Activated naive CD4-positive, alpha-beta T cell treated with anti-CD3 and anti-CD28 coated beads, Interleukin-2, amount 10 ng/mL, durations not matched to agents 7 days and 5 days (primary cell): Measurements from ENCODE around the gene AUNIP.

Experiments
- CTCF ChIA-PET: fragments of 350-600 bp; sonication (Branson Sonifier 250); formaldehyde crosslinking; loops from one replicate; lab custom pipeline; 2021; ENCODE audit warnings: antibody characterized with exemption; lab: Charles Lee
- DNase-seq: peaks from one replicate; pipeline ENCODE4 v3.0.0-alpha.2; 2020
- H3K27ac Mint-ChIP-seq: one replicate; pipeline ENCODE4 v1.8.0; 2021; ENCODE audit warnings: mild to moderate bottlenecking, moderate library complexity, mixed read lengths
- H3K27me3 Mint-ChIP-seq: one replicate; pipeline ENCODE4 v1.8.0; 2021; ENCODE audit warnings: mild to moderate bottlenecking, mixed read lengths
- H3K36me3 Mint-ChIP-seq: one replicate; pipeline ENCODE4 v1.8.0; 2021; ENCODE audit warnings: mixed read lengths
- H3K4me1 Mint-ChIP-seq: one replicate; pipeline ENCODE4 v1.8.0; 2021; ENCODE audit warnings: mixed read lengths
- H3K4me3 Mint-ChIP-seq: one replicate; pipeline ENCODE4 v1.8.0; 2021; ENCODE audit warnings: mild to moderate bottlenecking, moderate library complexity, mixed read lengths
- H3K9me3 Mint-ChIP-seq: one replicate; pipeline ENCODE4 v1.8.0; 2021; ENCODE audit warnings: mixed read lengths

The AUNIP gene

GRCh38 chr1:25898223-25899015 is 39.2 kb upstream of the AUNIP start:
- H3K4me1 Mint-ChIP-seq = peaks cover 53% of the 10 kb centered on the region
- no peaks in the 10 kb centered on the region for H3K9me3 Mint-ChIP-seq
- no peaks in the 10 kb centered on the region for H3K27me3 Mint-ChIP-seq
- H3K36me3 Mint-ChIP-seq = peaks cover 57% of the 10 kb centered on the region
- peak overlapping the region; percentile 80 for H3K27ac Mint-ChIP-seq
- H3K4me3 Mint-ChIP-seq = no peak overlapping the region
- CTCF ChIA-PET = interaction anchor here (11.8 kb wide), 1 partner anchor 97 kb away, joined by 213 read pairs; the partner anchor contains the start of gene PAFAH2
- DNase-seq = no peak

DNA sequence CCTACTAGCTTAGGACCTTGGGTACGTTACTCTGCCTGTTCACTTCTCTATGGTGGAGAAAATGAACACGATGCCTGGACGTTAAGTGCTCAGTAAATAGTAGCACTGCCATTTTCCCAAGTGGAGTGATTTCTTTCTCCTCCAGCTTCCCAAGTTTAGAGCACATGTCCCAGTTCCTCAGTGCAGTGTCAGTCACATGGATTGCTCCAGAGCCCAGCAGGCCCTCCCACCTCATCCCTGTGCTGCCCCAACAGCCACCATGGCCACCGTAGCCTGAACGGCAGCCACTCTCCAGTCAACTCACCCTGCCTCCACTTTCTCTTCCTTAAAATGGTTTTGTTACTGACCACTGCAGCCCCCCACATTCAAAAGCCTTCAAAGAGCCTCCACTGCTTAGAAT is 38.5 kb upstream of the AUNIP start:
- H3K36me3 Mint-ChIP-seq = peaks cover 52% of the 10 kb centered on the region
- no peaks in the 10 kb centered on the region for H3K27me3 Mint-ChIP-seq
- peaks cover 47% of the 10 kb centered on the region for H3K4me1 Mint-ChIP-seq
- CTCF ChIA-PET = interaction anchor here (11.8 kb wide), 1 partner anchor 98 kb away, joined by 213 read pairs; the partner anchor contains the start of gene PAFAH2
- DNase-seq = no peak
- H3K9me3 Mint-ChIP-seq = no peaks in the 10 kb centered on the region
- H3K4me3 Mint-ChIP-seq = no peak overlapping the region
- no peak overlapping the region for H3K27ac Mint-ChIP-seq

- Mint-ChIP-seq H3K4me3 (no peak overlapping the region), H3K36me3 (peaks cover 43% of the 10 kb centered on the region), H3K27me3 (no peaks in the 10 kb centered on the region), H3K27ac (peak overlapping the region; percentile 46), H3K4me1 (peaks cover 35% of the 10 kb centered on the region), H3K9me3 (no peaks in the 10 kb centered on the region)
- CTCF ChIA-PET = interaction anchor here (0.5 to 11.8 kb wide), 24 partner anchors 8 to 228 kb away, joined by 3 to 213 read pairs (median 4); partner anchors contain the start of genes MTFR1L, PAFAH2, PAQR7 and STMN1
- no peak for DNase-seq
These were observed 37.0 kb upstream of the AUNIP start for GRCh38 chr1:25896266-25896665.

DNA sequence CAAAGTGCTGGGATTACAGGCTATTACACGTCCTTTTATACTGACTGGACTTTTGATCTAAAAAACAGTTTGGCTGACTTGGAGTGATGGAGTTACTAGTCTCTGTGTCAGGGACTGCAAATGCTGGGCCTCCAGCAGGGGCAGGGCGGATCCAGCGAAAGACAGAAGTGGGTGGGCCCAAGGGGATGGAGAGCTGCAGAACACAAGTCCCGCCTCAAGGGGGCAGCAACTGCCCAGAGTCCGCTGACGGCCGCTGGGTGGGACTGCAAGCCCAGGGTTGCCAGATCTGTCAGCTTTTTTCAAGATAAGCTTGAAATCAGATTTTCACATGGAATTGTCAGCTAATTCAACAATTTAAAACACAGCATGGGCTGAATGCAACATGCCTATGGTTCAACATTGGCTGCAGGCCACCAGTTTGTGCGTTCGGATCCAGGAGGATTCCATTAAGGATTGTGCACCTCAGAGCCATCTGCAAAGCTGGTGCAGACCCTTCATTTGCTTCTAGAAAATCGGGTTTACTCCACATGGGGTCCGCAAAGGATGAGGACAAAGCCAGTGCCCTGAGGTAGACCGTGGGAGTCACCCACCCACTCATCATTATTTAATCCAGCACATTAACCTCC is 36.2 kb upstream of the AUNIP start:
- CTCF ChIA-PET = interaction anchor here (0.7 to 11.8 kb wide), 29 partner anchors 9 to 210 kb away, joined by 3 to 213 read pairs (median 4); partner anchors contain the start of genes MTFR1L, PAFAH2, PAQR7 and STMN1
- H3K4me1 Mint-ChIP-seq = peaks cover 28% of the 10 kb centered on the region
- no peaks in the 10 kb centered on the region for H3K9me3 Mint-ChIP-seq
- peak; percentile 93 for DNase-seq
- H3K36me3 Mint-ChIP-seq = peaks cover 35% of the 10 kb centered on the region
- no peak overlapping the region for H3K4me3 Mint-ChIP-seq
- H3K27ac Mint-ChIP-seq = peak overlapping the region; percentile 46
- no peaks in the 10 kb centered on the region for H3K27me3 Mint-ChIP-seq

GRCh38 chr1:25893116-25893515 is 33.9 kb upstream of the AUNIP start:
- Mint-ChIP-seq H3K4me1 (peaks cover 15% of the 10 kb centered on the region), H3K27ac (no peak overlapping the region), H3K4me3 (no peak overlapping the region), H3K9me3 (no peaks in the 10 kb centered on the region), H3K27me3 (no peaks in the 10 kb centered on the region), H3K36me3 (peaks cover 19% of the 10 kb centered on the region)
- no peak for DNase-seq
- CTCF ChIA-PET = interaction anchor here (1.0 to 11.8 kb wide), 4 partner anchors 96 to 516 kb away, joined by 3 to 213 read pairs (median 68); partner anchors contain the start of gene PAFAH2

GRCh38 chr1:25891606-25892005 is 32.3 kb upstream of the AUNIP start:
- H3K4me1 Mint-ChIP-seq = peaks cover 15% of the 10 kb centered on the region
- no peak overlapping the region for H3K27ac Mint-ChIP-seq
- H3K27me3 Mint-ChIP-seq = peaks cover 3% of the 10 kb centered on the region
- CTCF ChIA-PET = interaction anchor here (5.2 to 11.8 kb wide), 2 partner anchors 104 to 110 kb away, joined by 83 to 213 read pairs; partner anchors contain the start of gene PAFAH2
- DNase-seq = no peak
- H3K9me3 Mint-ChIP-seq = no peaks in the 10 kb centered on the region
- H3K36me3 Mint-ChIP-seq = peaks cover 13% of the 10 kb centered on the region
- H3K4me3 Mint-ChIP-seq = no peak overlapping the region

DNA sequence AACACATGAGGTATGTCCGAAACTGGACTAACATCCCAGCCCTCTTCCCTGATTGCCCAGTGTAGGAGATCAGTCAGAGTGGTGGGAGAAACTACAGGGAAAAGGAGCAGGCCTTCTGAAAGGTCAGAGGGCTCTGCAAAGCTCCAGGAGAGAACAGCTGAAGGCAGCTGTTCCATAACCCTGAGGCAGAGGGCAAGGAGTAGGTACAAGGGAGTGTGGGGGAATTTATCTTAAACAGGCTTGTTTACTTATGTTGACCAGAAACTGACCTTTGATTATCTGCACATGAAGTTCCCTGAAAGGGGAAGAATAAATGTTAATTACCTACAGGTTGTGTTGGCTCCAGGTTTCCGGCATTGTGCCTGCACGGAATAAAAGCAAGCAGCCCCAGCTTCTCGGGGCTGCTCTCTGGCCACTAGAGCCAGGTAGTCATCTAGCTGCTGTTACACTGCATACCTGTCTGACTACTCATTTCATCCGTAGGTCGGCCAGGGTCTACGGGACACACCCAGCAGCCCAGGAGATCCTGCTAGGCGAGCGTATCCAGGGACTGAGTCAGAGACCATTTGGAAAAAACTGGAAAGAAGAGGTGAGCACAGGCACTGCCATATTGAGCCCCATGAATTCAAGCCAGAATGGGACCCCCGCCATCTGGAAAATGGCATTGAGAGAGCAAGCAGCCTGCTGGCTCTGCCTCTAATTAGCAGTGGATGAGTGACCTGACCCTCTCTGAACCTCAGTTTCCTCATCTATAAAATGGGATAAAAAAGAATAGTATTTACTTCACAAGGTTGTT is 31.2 kb upstream of the AUNIP start:
- H3K36me3 Mint-ChIP-seq = peaks cover 7% of the 10 kb centered on the region
- CTCF ChIA-PET = interaction anchor here (0.7 to 11.8 kb wide), 2 partner anchors 105 to 107 kb away, joined by 3 to 213 read pairs; partner anchors contain the start of gene PAFAH2
- DNase-seq = no peak
- no peaks in the 10 kb centered on the region for H3K9me3 Mint-ChIP-seq
- peaks cover 4% of the 10 kb centered on the region for H3K4me1 Mint-ChIP-seq
- no peak overlapping the region for H3K27ac Mint-ChIP-seq
- H3K4me3 Mint-ChIP-seq = no peak overlapping the region
- H3K27me3 Mint-ChIP-seq = peaks cover 6% of the 10 kb centered on the region

GRCh38 chr1:25889470-25889869 is 30.2 kb upstream of the AUNIP start:
- Mint-ChIP-seq H3K27me3 (peaks cover 6% of the 10 kb centered on the region), H3K9me3 (no peaks in the 10 kb centered on the region), H3K4me1 (no peaks in the 10 kb centered on the region)

GRCh38 chr1:25888426-25888987 is 29.2 kb upstream of the AUNIP start:
- Mint-ChIP-seq H3K36me3 (peaks cover 4% of the 10 kb centered on the region), H3K27ac (no peak overlapping the region), H3K9me3 (no peaks in the 10 kb centered on the region), H3K4me1 (no peaks in the 10 kb centered on the region), H3K4me3 (no peak overlapping the region), H3K27me3 (peaks cover 6% of the 10 kb centered on the region)
- DNase-seq = no peak
- CTCF ChIA-PET = interaction anchor here (0.6 kb wide), 1 partner anchor 38 kb away, joined by 3 read pairs; no protein-coding TSS in a partner anchor

More at GRCh38 chr1:25889470-25889869, 30.2 kb upstream of the AUNIP start:
- H3K27ac Mint-ChIP-seq = no peak overlapping the region
- CTCF ChIA-PET = interaction anchor here (0.6 kb wide), 1 partner anchor 10 kb away, joined by 3 read pairs; no protein-coding TSS in a partner anchor
- peaks cover 4% of the 10 kb centered on the region for H3K36me3 Mint-ChIP-seq
- no peak overlapping the region for H3K4me3 Mint-ChIP-seq
- DNase-seq = no peak

DNA sequence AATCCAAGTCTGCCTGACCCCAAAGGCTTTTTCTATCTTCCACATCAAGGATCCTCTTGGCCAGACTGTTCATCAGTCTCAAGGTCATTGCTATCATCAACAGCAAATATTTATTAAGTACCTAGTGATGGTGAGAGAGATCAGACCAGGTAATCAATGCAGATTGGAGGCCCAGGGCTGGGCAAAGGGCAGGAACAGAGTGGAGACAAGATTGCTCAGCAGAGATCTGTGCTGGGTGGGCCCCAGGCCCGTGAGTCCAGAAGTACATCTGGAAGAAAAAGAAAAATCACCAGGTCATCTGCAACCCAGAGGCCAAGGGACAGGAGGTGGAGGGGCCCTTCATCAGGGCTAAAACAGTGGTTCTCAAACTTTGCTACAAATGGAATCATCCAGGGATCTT is 26.3 kb upstream of the AUNIP start:
- peaks cover 4% of the 10 kb centered on the region for H3K36me3 Mint-ChIP-seq
- H3K27ac Mint-ChIP-seq = no peak overlapping the region
- CTCF ChIA-PET = no interaction called here
- H3K4me3 Mint-ChIP-seq = no peak overlapping the region
- no peaks in the 10 kb centered on the region for H3K9me3 Mint-ChIP-seq
- no peak for DNase-seq
- H3K27me3 Mint-ChIP-seq = peaks cover 13% of the 10 kb centered on the region
- H3K4me1 Mint-ChIP-seq = no peaks in the 10 kb centered on the region

GRCh38 chr1:25881266-25881665 is 22.0 kb upstream of the AUNIP start:
- peaks cover 48% of the 10 kb centered on the region for H3K27me3 Mint-ChIP-seq
- no peak overlapping the region for H3K4me3 Mint-ChIP-seq
- no peaks in the 10 kb centered on the region for H3K4me1 Mint-ChIP-seq
- no peaks in the 10 kb centered on the region for H3K36me3 Mint-ChIP-seq
- no peaks in the 10 kb centered on the region for H3K9me3 Mint-ChIP-seq
- no peak overlapping the region for H3K27ac Mint-ChIP-seq
- no peak for DNase-seq
- CTCF ChIA-PET = interaction anchor here (1.9 kb wide), 1 partner anchor 15 kb away, joined by 5 read pairs; no protein-coding TSS in a partner anchor

DNA sequence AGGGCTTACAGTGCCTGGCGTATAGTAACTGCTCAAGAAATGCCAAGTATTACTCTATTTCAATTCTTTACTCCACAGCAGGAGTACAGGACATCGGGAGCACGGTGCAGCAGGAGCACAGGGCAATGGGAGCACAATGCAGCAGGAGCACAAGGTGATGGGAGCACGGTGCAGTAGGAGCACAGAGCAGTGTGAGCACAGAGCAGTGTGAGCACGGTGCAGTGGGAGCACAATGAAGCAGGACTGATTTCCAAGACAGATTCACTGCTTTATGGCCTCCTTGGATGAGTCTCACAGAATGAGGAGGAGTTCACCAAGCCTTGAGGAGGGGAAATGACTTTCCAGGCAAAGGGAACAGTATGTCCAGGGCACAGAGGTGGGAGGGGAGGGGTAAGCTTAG is 21.3 kb upstream of the AUNIP start:
- Mint-ChIP-seq H3K27me3 (peaks cover 55% of the 10 kb centered on the region), H3K4me1 (peaks cover 3% of the 10 kb centered on the region), H3K9me3 (no peaks in the 10 kb centered on the region), H3K27ac (no peak overlapping the region), H3K36me3 (no peaks in the 10 kb centered on the region), H3K4me3 (no peak overlapping the region)
- CTCF ChIA-PET = no interaction called here
- DNase-seq = no peak

DNA sequence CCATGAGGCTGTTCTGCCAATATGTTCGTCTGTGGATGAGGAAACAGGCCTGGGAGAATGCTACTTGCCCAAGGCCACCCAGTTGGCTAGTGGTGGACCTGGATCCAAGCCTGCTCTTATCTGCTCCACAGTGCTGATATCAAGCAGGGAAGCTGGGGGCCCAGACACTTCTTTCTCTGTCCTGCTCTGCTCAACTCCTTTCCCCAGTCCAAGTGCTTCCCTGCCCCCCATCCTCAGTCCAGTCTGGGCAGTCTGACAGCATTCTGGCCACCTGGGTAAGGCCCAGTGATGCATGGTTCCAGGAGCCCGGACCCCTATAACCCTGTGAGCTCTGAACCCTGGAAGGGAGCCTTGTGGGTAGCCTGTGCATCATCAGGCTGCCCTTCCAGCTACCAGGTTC is 20.4 kb upstream of the AUNIP start:
- Mint-ChIP-seq H3K4me3 (no peak overlapping the region), H3K36me3 (no peaks in the 10 kb centered on the region), H3K4me1 (peaks cover 8% of the 10 kb centered on the region), H3K27ac (no peak overlapping the region), H3K27me3 (peaks cover 63% of the 10 kb centered on the region), H3K9me3 (no peaks in the 10 kb centered on the region)
- no peak for DNase-seq
- CTCF ChIA-PET = interaction anchor here (0.5 to 1.0 kb wide), 2 partner anchors 10 to 17 kb away, joined by 3 read pairs; no protein-coding TSS in a partner anchor
